ENCODE measurements around the gene DIP2C.
A peak's percentile ranks its signal among the peaks of the same experiment; 100 is the strongest.

Gene DIP2C

DNA sequence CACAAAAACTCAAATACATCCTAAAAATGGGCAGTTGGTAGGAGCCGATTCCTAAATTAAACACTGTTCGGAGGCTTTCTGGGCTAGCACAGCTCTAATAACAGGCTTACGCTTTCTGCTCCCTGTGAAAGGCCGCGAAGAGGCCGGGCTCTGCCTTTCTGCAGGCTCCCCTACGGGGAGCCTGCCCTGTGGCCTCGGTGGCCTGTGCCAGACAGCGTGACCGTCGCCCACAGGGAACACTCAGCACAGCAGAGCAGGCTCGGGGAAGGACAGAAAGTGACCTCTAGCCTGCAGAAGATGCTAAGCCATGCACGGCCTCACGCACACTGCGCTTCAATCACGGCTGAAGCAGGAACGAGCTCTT is 64.2 kb downstream of the DIP2C start:
- no peak for DNase-seq

DNA sequence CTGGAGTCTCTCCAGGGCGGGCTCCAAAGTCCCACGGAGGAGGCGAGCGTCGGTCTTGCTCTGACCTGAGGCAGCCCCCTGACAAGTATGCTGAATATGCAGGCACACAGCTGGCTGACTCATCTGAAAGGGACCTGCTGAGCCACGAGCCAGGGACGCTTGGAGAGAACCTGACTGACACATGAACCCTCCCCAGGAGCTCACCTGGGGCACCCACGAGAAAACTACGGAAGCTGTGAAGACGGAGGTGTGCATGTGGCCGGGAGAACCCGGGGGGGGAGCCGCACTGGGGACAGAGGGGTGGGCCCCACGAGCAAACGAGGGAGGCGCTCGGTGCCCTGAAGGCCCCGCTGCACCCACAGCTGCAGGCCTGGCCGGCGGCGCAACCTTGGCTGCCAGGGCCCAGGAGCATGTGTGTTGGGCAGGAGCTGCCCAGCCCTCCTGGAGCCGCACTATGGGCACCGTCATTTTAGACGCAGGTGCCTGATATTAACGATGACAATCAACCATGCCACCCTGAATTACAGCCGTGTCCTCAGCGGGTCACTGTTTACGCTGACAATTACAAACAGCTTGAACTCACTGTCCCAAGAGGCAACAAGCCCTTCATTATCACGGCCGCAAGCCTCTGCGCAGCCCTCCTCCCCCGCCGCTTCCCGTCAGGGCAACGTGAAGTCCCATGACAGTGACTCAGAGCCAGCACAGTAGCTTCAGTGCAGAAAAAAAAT is 64.7 kb downstream of the DIP2C start:
- DNase-seq, result no peak

DNA sequence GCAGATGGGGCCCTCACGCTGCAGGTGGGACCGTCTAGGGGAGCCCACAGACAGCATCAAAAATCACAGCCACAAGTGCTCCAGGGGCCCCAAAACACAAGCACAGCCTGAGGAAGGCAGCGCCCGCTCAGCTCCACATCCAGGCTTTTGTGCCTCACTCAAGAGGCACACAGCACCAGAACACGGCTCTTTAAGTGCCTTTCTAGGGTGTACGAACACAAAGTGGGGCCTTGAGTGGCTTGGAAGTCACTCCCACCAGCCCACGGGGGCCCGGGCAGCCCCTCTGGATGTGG is 65.2 kb downstream of the DIP2C start:
- DNase-seq, result no peak

DNA sequence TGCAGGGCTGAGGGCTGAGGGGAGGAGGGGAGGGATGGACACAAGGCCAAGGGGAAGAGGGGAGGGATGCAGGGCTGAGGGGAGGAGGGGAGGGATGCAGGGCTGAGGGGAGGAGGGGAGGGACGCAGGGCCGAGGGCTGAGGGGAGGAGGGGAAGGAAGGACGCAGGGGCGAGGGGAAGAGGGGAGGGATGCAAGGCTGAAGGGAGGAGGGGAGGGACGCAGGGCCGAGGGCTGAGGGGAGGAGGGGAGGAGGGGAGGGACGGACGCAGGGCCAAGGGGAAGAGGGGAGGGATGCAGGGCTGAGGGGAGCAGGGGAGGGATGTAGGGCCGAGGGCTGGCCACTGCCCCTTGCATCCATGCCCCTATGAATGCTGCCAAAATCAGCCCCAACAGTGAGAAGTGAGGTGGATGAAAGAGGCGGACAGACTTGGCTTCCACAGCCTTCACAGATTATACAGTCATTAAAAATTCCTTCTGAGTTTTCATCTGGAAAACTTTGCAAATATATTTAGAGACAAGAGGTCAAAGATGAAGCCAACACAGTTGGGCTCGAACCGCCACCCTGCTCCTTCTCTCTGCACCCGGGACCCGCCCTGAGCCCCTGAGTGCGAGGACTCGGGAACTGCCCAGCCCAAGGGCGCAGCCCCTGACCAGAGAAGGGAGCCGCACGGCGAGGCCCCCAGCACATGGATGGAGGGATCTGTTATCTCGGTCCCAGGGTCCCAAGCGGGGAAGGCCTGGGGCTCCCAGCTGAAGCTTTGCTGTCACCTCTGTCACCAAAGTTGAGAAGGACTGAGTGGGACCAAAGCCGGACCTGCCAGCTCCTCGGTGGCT is 65.8 kb downstream of the DIP2C start:
- DNase-seq, result no peak

DNA sequence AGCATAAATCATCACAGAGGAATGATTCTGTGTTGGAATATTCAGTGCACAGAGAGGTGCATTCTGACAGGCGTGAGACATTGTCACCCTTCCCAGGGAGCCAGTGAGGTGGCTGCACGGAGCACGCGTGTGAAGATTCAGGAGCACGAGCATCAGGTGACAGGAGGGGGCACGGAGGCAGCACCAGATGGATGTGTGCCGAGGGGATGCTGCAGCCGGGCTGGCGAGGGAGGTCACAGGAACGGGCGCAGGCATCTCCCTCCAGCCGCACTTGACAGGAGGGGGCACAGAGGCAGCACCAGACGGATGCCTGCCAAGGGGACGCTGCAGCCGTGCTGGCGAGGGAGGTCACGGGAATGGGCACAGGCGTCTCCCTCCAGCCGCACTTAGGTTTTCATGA is 66.5 kb downstream of the DIP2C start:
- no peak for DNase-seq

DNA sequence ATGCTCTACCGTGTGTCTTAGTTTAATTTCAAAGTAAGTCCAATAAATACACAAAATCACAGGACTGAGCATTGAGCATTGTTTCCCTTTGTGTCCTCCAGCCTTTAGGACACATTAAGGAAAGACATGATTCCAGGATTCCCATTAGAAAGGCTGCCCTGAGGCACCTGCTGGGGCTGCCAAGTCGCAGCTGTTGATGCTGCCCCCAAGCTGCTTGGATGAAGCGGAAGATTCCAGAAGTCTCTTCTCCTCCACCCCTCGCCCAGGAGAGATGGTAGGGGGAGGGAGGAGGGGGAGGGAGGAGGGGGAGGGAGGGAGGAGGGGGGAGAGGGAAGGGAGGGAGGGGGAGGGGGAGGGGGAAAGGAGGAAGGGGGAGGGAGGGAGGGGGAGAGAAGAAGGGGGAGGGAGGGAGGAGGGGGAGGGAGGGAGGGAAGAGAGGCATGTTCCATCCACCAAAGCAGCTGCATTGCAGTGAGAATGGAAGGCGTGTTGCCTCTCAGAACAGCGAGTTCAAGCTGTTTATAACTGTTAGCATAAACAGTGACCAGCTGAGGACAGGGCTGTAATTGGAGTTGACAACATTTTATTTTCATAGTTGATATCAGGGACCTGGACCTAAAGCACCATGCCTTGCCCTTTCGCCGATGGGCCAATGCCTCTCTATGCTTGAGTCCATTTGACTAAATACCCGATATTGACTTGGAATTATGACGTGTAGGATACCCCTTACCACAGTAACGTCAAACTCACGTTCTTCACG is 67.3 kb downstream of the DIP2C start:
- DNase-seq, result no peak

DNA sequence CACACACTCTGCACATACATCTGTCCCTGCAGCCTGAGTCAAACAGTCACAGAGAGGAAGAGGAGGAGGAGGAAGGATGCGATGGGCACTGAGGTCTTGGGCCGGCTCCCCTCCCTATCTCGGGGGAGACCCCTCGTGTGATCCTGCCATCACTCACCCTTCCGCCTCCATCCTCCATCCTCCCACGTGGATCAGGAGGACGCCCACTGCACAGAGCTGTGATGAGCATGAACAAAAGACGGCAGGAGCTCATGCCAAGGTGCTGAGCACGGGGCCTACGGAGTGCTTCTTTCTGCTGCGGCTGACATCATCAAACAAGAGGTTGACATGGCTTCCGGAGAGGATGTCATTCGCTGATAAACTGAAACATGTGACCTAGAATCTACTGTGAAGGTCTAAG is 68.0 kb downstream of the DIP2C start:
- no peak for DNase-seq

DNA sequence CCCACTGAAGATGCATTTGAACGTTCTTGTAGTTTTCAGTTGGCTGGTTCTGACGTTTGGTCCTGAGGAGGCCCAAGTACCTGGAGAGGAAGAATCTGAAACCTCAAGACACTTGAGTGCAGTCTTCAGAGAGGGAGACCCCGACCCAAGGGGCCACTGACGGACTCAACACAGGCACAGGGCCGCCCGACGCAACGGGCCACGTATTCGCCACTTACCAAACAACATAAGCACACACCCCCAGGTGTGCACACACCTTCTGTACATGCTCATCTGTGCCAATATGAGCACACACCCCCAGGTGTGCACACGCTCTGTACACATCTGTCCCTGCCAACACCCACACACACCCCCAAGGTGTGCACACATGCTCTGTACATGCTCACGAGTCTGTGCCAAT is 68.5 kb downstream of the DIP2C start:
- DNase-seq, result no peak

DNA sequence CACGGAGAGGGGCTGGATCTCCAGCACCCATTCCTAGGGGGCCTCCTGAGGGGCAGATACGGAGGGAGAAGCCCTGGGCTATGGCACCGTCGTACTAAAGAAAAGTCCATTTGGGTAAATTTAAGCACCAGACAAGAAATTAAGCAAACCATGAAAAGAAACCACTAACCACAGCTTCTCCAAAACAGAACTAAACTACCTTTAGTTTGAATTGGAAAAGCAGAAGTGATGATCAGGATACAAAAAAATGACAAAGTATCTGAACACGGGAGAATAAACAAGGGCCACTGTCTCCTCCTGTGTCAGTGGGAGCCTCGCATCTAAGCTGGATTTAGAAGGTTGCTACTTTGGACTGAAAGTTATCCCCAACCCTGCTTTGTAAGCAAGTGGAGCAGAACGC is 69.1 kb downstream of the DIP2C start:
- DNase-seq, result no peak

DNA sequence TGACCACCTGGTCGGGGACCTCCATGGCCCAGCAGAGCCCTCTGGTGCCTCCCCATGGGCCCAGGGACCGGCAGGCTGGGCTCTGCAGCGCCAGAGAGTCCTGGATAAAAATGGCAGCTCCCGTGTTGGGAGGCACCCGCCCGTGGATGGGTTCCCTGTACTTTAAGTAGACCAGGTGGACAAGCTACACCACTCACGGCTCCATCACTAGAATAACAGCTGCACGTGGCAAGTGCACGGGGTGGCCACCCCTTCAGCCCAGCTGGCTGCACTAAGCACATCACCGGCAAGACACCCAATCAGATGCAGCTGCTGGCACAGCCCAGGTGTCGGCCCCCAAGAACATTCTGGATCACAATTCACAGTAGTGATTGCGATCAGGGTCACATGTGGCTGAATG is 69.8 kb downstream of the DIP2C start:
- DNase-seq, result no peak

DNA sequence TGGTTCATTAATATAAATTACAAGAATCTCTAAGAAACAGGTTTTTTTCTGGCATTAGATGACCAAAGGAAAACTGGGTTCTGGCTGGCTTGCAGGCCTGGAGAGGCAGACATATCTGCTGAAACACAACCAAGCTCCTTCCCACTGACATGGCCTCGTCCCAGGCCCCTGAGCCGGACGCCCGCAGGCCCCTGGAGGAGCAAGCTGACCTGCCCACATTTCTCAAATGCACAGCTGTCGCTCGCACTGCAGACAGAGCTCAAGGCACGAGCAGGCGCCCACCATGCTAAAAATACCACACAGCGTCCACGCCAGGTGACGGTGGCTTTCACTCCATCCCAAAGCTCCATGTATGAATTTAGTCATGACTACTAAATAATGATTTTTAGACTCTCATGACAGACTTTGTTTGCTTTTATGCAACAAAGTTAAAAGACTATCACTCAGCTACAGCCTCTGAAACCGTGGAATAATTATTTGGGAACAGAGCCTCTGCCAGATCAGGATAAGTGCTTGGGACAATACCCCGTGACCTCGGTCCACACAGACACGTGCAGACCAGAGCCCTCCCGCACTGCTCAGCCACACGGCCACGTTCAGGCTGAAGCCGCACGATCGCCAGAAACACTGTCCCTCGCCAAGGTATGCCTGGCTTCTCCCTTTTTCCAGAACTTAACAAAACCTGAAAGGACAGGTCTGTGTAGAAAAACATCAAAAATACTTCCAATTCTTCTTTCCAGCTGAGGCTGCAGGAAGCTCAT is 71.1 kb downstream of the DIP2C start:
- no peak for DNase-seq

DNA sequence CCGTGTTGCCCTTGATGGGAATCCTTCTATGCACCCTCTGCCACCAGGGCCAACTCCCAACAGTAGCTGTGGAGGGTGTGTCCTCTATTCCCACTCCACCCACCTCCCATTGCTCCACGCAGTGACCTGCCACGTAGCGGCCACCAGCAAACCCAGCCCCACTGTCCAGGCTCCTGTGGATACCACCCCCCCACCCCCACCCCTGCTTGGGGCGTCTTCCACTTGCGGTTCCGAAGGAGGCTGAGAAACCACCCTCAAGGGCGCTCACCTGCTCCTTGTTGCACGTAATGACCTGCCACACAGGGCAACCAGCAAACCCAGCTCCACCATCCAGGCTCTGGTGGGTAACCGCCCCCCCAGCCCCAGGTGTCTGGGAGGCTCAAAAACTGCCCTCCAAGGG is 72.0 kb downstream of the DIP2C start:
- DNase-seq, result no peak

DNA sequence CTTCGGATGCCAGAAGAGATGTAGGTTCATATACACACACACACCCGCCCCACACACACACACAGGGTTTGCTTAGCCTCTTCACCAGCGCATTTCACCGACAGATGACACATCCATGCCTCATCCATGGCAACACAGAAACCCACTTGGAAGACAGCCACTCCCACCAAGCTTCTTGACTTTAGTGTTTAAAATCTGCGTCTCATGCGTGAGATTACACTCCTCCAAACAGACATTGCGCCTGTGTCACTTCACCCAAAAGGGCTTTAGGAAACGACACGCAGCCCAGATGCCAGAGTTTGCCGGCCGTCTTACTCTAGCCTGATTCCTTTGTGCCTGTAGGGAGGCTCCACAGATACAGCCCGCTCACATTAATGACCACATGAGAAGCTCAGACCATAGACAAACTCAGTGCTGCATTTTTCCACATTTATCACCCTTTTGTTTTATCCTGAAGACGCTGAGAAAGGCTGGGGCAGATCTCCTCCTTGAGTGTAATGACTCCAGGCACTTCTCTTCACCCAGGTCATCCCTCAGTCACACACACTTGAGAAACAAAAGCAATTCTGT is 73.8 kb downstream of the DIP2C start:
- DNase-seq, result no peak

DNA sequence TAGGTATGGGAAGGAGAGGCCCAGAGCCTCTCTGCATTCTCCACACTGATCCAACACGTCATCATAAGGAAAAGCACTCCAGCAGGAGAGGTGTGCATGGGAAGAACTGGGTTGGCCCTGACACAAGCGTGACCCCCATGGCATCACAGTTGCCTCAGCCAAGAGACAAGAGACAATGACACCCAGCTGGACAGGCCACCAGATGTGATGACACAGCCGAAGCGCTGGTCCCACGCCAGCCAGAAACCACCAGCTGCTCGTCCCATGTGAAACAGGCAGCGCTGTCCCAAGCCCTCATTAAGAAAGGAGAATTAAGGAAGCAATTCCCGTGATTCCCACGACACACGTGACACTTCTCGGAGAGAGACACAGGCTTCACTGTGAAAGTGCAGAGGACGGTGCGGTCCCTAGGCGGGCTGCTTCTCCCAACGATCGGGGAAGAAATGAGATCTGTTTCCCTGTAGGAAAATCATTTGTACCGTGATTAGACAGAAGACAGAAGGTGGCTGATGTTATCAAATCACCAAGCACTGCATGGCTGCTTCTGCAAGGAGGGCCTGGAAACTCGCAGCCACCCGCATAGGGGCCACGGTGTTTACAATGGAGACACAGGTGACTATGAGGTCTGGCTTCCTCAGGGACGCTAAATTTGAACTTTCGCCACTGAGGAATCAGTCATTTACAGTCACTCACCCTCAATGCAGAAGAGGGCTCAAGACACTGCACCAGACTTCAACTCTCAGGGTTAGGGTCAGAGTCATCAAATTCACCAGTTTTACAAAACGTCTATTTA is 74.5 kb downstream of the DIP2C start:
- DNase-seq, result no peak

DNA sequence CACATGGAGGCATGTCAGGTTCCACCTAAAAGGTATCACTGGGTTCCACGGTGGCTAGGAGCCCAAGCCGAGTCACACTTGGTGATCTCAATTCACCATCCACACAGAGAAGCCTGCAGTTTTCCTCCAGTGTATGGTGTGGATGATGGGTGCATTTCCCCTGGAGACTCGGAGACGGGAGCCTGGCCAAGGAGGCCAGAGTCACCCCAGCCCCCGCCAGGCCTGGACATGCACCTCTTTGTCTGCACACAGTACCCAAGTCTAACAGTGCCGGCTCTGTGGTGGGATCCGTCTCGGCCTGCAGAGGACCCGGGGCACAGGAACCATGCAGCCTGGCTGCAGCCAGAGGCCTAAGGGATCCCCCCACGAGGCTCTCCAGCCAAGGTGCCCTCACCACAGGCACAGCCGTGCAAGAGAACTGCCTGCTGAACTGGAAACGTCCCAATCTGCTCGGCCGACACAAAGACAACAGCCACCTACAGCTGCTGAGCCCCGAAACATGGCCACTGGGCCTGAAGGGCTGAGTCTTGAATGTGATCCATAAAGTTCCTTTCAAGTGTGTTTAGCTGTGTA is 75.2 kb downstream of the DIP2C start:
- DNase-seq, result no peak

DNA sequence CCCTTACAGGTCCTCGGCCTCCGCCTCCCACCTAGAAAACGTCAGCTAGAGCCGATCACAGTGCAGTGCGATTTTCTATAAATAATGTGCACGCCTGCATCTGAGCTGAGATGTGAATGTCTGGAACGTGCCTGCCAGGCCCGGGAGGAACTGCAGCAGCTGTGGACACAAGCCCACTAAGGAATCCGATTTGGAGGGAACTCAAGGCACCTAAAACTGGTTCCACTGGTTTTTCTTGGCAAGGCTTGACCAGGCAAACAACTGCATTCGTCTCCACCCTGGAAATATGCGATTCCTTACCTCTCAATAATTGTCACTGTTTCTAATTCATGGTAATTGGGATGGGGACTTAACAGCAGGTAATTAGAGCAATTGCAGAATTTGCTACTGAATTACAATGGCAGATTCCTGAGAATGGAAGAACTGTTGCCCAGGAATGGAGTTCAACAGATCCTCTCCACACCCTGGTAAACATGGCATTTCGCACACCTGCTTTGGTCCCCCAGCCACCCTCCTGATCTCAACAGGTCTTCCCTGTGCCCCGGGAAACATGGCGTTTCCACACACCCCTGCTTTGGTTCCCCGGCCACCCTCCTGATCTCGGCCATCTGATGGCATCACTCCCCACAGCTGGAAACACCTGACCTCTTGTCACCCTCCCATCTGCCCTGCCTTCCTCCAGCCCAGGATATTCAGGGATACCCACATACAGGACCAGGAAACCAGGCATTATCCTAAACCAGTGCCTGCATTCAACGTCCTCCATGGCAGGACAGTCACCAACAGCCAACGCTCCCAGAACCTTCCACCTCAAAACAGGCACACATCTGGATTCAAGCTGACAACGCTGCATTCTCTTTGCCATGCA is 76.0 kb downstream of the DIP2C start:
- no peak for DNase-seq

DNA sequence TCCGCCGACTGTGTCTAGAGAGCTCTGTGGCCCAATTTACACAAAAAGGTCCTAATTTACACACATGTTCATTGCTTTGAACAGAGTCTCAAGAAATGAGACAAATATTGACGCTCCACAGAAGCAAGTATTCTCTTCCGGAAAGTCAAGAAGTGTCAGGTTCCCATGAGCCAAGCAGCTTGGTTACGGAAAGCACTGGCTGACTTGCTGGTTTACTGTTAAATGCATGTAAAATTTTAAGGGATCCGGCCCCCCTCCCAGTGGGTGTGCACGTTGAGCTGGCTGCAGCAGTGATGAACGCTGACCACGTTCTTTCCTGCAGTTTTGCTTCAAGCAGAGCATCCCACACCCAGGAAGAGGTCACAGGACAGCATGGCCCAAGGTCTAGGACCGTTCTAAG is 76.8 kb downstream of the DIP2C start:
- DNase-seq, result no peak

DNA sequence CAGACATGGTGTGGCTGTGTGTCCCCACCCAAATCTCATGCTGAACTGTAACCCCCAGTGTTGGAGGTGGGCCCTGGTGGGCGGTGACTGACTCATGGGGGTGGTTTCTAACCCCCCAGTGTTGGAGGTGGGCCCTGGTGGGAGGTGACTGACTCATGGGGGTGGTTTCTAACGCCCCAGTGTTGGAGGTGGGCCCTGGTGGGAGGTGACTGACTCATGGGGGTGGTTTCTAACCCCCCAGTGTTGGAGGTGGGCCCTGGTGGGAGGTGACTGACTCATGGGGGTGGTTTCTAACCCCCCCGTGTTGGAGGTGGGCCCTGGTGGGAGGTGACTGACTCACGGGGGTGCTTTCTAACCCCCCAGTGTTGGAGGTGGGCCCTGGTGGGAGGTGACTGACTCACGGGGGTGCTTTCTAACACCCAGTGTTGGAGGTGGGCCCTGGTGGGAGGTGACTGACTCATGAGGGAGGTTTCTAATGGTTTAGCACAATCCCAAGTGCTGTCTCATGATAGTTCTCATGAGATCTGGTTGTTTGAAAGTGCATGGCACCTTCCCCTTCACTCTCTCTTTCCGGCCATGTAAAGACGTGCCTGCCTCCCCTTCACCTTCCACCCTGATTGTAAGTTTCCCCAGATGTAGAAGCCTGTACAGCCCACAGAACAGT is 78.7 kb downstream of the DIP2C start:
- peak in 1 of 5 experiments; percentile 18 for DNase-seq

DNA sequence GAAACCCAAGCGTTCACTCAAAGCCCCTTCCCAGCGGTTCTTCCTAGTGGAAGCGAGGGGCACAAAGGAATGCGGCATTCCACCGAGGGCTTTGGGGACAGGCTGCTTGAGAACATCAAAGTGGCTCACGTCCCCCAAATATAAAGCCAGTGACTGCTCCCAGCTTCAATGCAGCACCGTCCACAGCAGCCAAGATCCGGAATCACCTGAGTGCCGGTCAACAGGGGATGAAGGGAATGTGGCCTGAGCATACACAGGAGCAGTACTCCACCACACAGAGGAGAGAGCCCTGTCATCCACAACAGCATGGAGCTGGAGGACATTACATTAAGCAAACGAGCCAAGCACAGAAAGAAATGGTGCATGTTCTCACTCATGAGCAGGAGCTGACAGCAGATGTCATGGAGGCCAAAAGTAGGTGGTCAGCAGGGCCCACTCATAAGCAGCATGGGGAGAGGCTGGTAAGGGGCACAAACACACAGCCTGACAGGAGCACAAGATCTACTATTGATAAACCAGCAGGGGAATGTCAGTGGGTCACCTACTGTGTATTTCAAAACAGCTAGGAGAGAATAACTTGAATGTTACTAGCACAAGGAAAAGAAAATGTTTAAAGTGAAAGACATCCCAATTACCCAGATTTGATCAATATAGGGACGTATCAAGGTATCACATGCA is 79.5 kb downstream of the DIP2C start:
- no peak for DNase-seq

Measured in T-helper 2 cell (primary cell).